ENCODE data around the gene MGAT5B. TPM values are rescaled to one million over a fixed set of nuclear protein-coding genes. Genes with fewer than 3 reads are reported as not detected.

MGAT5B gene
- total and polyA plus RNA-seq, 10 of the 15 experiments (the other 5 are each of a cell fraction or from before 2014, with no cell fraction given) = 0.13 TPM; not detected in 9

DNA sequence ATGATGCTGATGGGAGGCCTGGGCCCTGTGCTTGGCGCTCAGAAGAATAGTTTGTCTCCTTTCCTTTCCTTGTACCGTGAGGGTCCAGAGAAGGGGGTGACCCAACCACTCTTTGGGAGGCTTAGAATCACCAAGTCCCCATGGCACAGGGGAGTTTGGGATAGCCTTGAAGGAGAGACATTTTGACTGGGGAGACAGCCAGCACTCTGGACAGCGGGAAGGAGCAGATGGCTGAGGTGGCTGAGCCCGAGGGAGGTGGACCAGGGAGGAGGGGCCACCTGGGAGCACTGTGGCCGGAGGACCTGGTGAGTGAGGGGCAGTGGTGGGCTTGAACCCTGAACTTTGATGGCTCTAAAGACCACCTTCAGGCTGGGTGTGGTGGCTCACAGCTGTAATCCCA lies 18.2 kb downstream of the MGAT5B start:
- ChIA-PET SMC1A (ENCODE audit: uncharacterized antibody, unreplicated experiment) (no interaction called here), CTCF (no interaction called here), POLR2A (no interaction called here), RAD21 (ENCODE audit: unreplicated experiment) (no interaction called here)
- H3K4me1 ChIP-seq (ENCODE audit: control insufficient read depth, insufficient read depth, low read length) = no peaks in the 10 kb centered on the region
- no TSS peak for BruUV-seq (replicated peaks)
- no peak overlapping the region for H3K27ac ChIP-seq (ENCODE audit: control insufficient read depth, insufficient read depth)
- peaks cover 0 to 2% of the 10 kb centered on the region in 2 experiments; a peak in 3 of 4 replicates for H3K27me3 ChIP-seq (replicated peaks in 1 of 2; ENCODE audit: control insufficient read depth in 2 of 2, insufficient read depth in 2 of 2, low read length in 1 of 2)
- H3K4me2 ChIP-seq (ENCODE audit: control insufficient read depth, insufficient read depth) = no peak overlapping the region
- no peak for DNase-seq (ENCODE audit: low read depth, low spot score)
- TF ChIP-seq RCOR1 (conservative IDR thresholded peaks at IDR 0.05; ENCODE audit: low read depth, low read length) = no peak
- TF ChIP-seq ESRRA (IDR thresholded peaks at IDR 0.05; ENCODE audit: low read length) = no peak
- TF ChIP-seq, protein P1, sequence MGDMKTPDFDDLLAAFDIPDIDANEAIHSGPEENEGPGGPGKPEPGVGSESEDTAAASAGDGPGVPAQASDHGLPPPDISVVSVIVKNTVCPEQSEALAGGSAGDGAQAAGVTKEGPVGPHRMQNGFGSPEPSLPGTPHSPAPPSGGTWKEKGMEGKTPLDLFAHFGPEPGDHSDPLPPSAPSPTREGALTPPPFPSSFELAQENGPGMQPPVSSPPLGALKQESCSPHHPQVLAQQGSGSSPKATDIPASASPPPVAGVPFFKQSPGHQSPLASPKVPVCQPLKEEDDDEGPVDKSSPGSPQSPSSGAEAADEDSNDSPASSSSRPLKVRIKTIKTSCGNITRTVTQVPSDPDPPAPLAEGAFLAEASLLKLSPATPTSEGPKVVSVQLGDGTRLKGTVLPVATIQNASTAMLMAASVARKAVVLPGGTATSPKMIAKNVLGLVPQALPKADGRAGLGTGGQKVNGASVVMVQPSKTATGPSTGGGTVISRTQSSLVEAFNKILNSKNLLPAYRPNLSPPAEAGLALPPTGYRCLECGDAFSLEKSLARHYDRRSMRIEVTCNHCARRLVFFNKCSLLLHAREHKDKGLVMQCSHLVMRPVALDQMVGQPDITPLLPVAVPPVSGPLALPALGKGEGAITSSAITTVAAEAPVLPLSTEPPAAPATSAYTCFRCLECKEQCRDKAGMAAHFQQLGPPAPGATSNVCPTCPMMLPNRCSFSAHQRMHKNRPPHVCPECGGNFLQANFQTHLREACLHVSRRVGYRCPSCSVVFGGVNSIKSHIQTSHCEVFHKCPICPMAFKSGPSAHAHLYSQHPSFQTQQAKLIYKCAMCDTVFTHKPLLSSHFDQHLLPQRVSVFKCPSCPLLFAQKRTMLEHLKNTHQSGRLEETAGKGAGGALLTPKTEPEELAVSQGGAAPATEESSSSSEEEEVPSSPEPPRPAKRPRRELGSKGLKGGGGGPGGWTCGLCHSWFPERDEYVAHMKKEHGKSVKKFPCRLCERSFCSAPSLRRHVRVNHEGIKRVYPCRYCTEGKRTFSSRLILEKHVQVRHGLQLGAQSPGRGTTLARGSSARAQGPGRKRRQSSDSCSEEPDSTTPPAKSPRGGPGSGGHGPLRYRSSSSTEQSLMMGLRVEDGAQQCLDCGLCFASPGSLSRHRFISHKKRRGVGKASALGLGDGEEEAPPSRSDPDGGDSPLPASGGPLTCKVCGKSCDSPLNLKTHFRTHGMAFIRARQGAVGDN (IDR thresholded peaks at IDR 0.05) = no peak
- TF ChIP-seq ZNF217 (IDR thresholded peaks at IDR 0.05) = no peak
- no peak for TF ChIP-seq USF2 (IDR thresholded peaks at IDR 0.05; ENCODE audit: borderline replicate concordance, low read depth, low read length)
- TF ChIP-seq ZNF24 (IDR thresholded peaks at IDR 0.05) = no peak
- intact Hi-C loops (cut with micrococcal nuclease; ENCODE audit: unreplicated experiment) = no loop called here
- H3K4me3 ChIP-seq = no peak overlapping the region
- H3K9ac ChIP-seq (ENCODE audit: control insufficient read depth, insufficient read depth, low read length) = no peak overlapping the region
- WGBS (ENCODE audit: insufficient coverage, insufficient replicate concordance, low lambda C conversion rate, missing lambda C conversion rate) = 9% methylated on average over 5 of the region's 5 CpGs
- no peaks in the 10 kb centered on the region for H4K20me1 ChIP-seq (ENCODE audit: control insufficient read depth, insufficient read depth)
- no peaks in the 10 kb centered on the region for H3K9me3 ChIP-seq (replicated peaks; ENCODE audit: control insufficient read depth, insufficient read depth, low read length)
- no peak overlapping the region for H2AFZ ChIP-seq (ENCODE audit: control insufficient read depth, low read depth, low read length)
- FAIRE-seq = no peak
- no peaks in the 10 kb centered on the region for H3K36me3 ChIP-seq (ENCODE audit: control insufficient read depth in 2 of 2, insufficient read depth in 2 of 2, low read length in 1 of 2)
- H3K79me2 ChIP-seq (ENCODE audit: control insufficient read depth, insufficient read depth, low read length) = no peaks in the 10 kb centered on the region
- no peak for ATAC-seq
- in situ Hi-C loops (cut with MboI) = no loop called here
